Omental fat pad (tissue), 4 donors: Measurements from ENCODE around the gene CAMK1D. TPM values are rescaled to one million over a fixed set of nuclear protein-coding genes. Genes with fewer than 3 reads are reported as not detected.

Experiments
- ATAC-seq: fragments of 150-250 bp; one replicate; pipeline ENCODE4 v1.9.1; 2016; ENCODE audit warnings: mild to moderate bottlenecking, moderate library complexity; ENCODE audit not compliant: low FRiP score
- DNase-seq: peaks from one replicate; pipeline ENCODE4 v3.0.0-alpha.2; 2019; ENCODE audit warnings: low spot score
- CTCF ChIP-seq, 3 donors: fragments of 450-650 bp; IDR thresholded peaks; one replicate each; pipeline ENCODE4 v1.5.1; 2016 to 2017; ENCODE audit warnings: antibody characterized with exemption in 3 of 3, mild to moderate bottlenecking in 3 of 3, moderate library complexity in 2 of 3
- total RNA-seq, 4 donors: library from RNA; depleted of rRNA; stranded (reverse); fragments of >200 nt; gene quantifications; one replicate each; pipeline ENCODE4 v1.1.0, GENCODE V29; 2016

The CAMK1D gene
- total RNA-seq, 4 donors from 2014 or later, result 6.0 to 15.8 (median 8.8) TPM

DNA sequence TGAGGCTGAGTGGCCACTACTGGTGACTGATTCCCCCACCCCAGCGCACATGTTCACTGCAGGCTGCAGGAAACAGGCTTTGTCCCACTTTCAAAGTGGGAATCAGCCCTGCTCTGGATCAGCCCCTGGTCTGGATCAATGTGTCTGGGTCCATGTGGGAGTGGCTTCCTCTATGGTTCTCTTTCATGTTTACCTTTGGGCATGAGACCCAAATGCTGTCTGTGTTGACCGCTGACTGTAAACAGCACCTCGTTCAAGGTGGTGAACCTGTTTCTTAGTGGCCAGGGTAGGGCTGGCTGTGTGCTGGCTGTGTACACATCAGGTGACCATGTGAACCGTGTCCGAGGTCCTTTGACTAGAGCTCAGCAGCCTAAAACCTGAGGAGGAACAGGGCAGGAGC, 121.8 kb downstream of the CAMK1D start:
- ATAC-seq (no peak), DNase-seq (no peak)
- TF ChIP-seq CTCF (IDR thresholded peaks at IDR 0.05), result no peak

- no peak for TF ChIP-seq CTCF (IDR thresholded peaks at IDR 0.05)
- no peak for ATAC-seq
- DNase-seq, result no peak
These were observed 124.1 kb downstream of the CAMK1D start for GRCh38 chr10:12473491-12473890.

- no peak for TF ChIP-seq CTCF (IDR thresholded peaks at IDR 0.05)
- DNase-seq (no peak), ATAC-seq (no peak)
These were observed 125.5 kb downstream of the CAMK1D start for GRCh38 chr10:12474727-12475412.

DNA sequence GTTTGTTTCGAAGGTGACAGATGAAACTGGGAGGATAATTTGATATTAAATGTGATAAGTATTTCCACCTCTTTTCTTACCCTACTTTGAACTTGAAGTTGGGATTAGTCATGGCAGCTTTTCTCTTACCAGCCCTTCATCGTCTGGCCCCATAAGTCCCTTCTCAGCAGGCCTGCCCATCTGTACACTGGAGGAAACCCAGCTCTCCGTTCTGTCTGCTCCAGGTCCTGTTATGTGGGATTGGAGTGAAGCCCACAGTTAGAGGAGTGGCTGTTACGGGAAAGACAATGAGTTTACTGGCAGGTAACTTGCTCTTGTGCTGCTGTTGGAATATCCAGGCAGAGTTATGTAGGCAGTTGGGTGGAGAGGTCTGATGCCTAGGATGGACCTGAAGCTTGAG, 127.3 kb downstream of the CAMK1D start:
- TF ChIP-seq CTCF (IDR thresholded peaks at IDR 0.05), result no peak
- DNase-seq (no peak), ATAC-seq (no peak)

DNA sequence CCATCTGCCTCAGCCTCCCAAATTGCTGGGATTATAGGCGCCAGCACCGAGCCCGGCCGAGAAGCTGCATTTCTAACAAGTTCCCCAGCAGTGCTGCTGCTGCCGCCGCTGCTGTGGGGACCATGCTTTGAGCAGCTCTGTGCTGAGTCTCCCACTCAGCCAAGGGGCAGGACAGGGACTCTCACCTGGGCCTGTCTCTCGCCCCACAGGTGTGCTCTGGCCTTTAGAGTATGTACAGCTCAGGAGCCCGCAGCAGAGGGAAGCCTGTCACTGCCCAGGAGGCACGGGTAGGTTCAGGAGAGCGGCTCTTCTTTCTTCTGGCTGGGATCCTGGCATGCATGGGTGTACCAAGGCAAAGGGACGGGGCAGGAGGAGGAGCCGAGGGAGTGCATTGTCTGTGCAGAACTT, 130.1 kb downstream of the CAMK1D start:
- ATAC-seq (no peak), DNase-seq (no peak)
- no peak for TF ChIP-seq CTCF (IDR thresholded peaks at IDR 0.05)

DNA sequence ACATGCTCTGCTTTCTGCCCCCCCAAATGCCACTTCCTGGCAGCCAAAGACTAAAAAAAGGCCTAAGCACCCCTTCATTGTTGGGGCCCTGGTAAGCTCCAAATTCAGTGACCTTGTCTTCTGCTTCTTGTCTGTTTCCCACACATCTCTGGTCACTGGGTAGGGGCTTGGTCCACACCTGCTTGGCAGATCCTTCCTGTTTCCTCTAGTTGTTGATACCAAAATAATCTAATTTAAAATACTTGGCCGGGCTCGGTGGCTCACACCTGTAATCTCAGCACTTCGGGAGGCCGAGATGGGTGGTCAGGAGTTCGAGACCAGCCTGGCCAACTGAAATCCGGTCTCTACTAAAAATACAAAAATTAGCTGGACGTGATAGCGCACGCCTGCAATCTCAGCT, 130.6 kb downstream of the CAMK1D start:
- no peak for ATAC-seq
- TF ChIP-seq CTCF (IDR thresholded peaks at IDR 0.05), result no peak
- DNase-seq, result no peak

DNA sequence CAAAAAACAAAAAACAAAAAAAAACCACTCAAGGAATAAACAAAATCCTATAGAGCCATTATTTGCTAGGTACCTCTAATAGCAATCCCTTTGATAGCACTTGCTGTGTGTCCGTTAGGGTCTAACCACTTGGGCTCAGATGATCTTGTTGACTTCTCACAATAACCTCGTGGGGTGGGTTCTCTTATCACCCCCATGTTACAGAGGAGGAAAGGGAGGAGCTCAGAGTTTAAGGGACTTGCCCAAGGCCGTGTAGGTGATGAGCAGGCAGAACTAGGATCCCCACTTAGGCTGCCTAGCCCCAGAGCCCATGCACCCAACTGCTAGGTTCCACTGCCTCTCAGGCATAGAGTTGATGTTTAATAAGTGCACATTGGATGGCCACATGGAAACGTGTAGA, 131.1 kb downstream of the CAMK1D start:
- DNase-seq (no peak), ATAC-seq (no peak)

More for the DNA sequence above, 131.1 kb downstream of the CAMK1D start:
- TF ChIP-seq CTCF (IDR thresholded peaks at IDR 0.05), result no peak
